Liver (tissue), 9 donors: ENCODE data around the gene PPP1R14D. TPM values are rescaled to one million over a fixed set of nuclear protein-coding genes. Genes with fewer than 3 reads are reported as not detected.

ENCODE experiments used
- DNase-seq: peaks from one replicate; pipeline ENCODE4 v3.0.0-alpha.2; 2017; ENCODE audit warnings: low spot score
- H3K27ac ChIP-seq, 2 donors: one replicate each; pipeline ENCODE4 v1.7.0; 2013; ENCODE audit warnings: inconsistent platforms in 2 of 2, low read length in 2 of 2, control low read depth in 1 of 2, low read depth in 1 of 2, mild to moderate bottlenecking in 1 of 2
- H3K27me3 ChIP-seq, 4 donors: one replicate each; pipeline versions ENCODE4 v1.6.1 to v1.7.0; 2013; ENCODE audit warnings: low read length in 3 of 4, inconsistent platforms in 1 of 4, mild to moderate bottlenecking in 1 of 4, moderate library complexity in 1 of 4; ENCODE audit not compliant: control insufficient read depth in 4 of 4, insufficient read depth in 4 of 4
- H3K36me3 ChIP-seq, 4 donors: one replicate each; pipeline versions ENCODE4 v1.6.1 to v1.7.0; 2013; ENCODE audit warnings: low read length in 3 of 4, mild to moderate bottlenecking in 3 of 4, low read depth in 1 of 4, moderate library complexity in 1 of 4; ENCODE audit not compliant: control insufficient read depth in 4 of 4, insufficient read depth in 3 of 4
- H3K4me1 ChIP-seq, 4 donors: one replicate each; pipeline versions ENCODE4 v1.6.1 to v1.7.0; 2013; ENCODE audit warnings: low read length in 3 of 4, mild to moderate bottlenecking in 3 of 4, moderate library complexity in 1 of 4; ENCODE audit not compliant: control insufficient read depth in 4 of 4, insufficient read depth in 4 of 4
- H3K4me3 ChIP-seq, 3 donors: one replicate each; pipeline versions ENCODE4 v1.6.1 to v1.7.0; 2013; ENCODE audit warnings: low read length in 3 of 3, control low read depth in 1 of 3, low read depth in 1 of 3, mild to moderate bottlenecking in 1 of 3
- H3K9ac ChIP-seq, 2 donors: one replicate each; pipeline ENCODE4 v1.7.0; 2013; ENCODE audit warnings: low read length in 2 of 2, mild to moderate bottlenecking in 2 of 2, moderate library complexity in 2 of 2, control low read depth in 1 of 2, low read depth in 1 of 2
- H3K9me3 ChIP-seq, 4 donors: one replicate each; pipeline versions ENCODE4 v1.6.1 to v1.7.0; 2013; ENCODE audit warnings: low read length in 3 of 4; ENCODE audit not compliant: control insufficient read depth in 4 of 4
- FOXA2 ChIP-seq: IDR thresholded peaks from 2 replicates; pipeline ENCODE4 v1.6.1; 2016; ENCODE audit warnings: antibody characterized with exemption
- GABPA ChIP-seq, 2 donors: IDR thresholded peaks in 1 of 2; conservative IDR thresholded peaks in 1 of 2; 2 replicates each; pipeline ENCODE4 v1.6.1; 2016; ENCODE audit warnings: antibody characterized with exemption in 2 of 2, mild to moderate bottlenecking in 1 of 2, moderate library complexity in 1 of 2
- HNF4A ChIP-seq, 2 donors: conservative IDR thresholded peaks; 2 replicates each; pipeline ENCODE4 v1.6.1; 2016; ENCODE audit warnings: antibody characterized with exemption in 2 of 2, mild to moderate bottlenecking in 2 of 2
- HNF4G ChIP-seq: IDR thresholded peaks from 2 replicates; pipeline ENCODE4 v1.6.1; 2016; ENCODE audit warnings: antibody characterized with exemption
- JUND ChIP-seq, 2 donors: IDR thresholded peaks; 2 replicates each; pipeline ENCODE4 v1.6.1; 2016; ENCODE audit warnings: antibody characterized with exemption in 2 of 2
- RAD21 ChIP-seq, 2 donors: IDR thresholded peaks; 2 replicates each; pipeline ENCODE4 v1.6.1; 2016; ENCODE audit warnings: antibody characterized with exemption in 2 of 2, mild to moderate bottlenecking in 2 of 2
- RXRA ChIP-seq, 2 donors: IDR thresholded peaks; 2 replicates each; pipeline ENCODE4 v1.6.1; 2017 to 2018; ENCODE audit warnings: antibody characterized with exemption in 2 of 2, mild to moderate bottlenecking in 1 of 2
- SP1 ChIP-seq: IDR thresholded peaks from 2 replicates; pipeline ENCODE4 v1.6.1; 2018; ENCODE audit warnings: antibody characterized with exemption, mild to moderate bottlenecking
- TAF1 ChIP-seq: conservative IDR thresholded peaks from 2 replicates; pipeline ENCODE4 v1.6.1; 2016; ENCODE audit warnings: antibody characterized with exemption, mild to moderate bottlenecking
- YY1 ChIP-seq: IDR thresholded peaks from 2 replicates; pipeline ENCODE4 v1.6.1; 2016; ENCODE audit warnings: antibody characterized with exemption, mild to moderate bottlenecking
- WGBS: extraction: QIAGEN DNeasy Blood & Tissue Kit; methylation state at CpG from one replicate; pipeline ENCODE4 v1.1.7; 2013; 5-methylcytosine and 5-hydroxymethylcytosine counted together
- polyA plus RNA-seq, 2 donors: library from polyadenylated mRNA; stranded (reverse) in 1 of 2; unstranded in 1 of 2; fragments of 200-250 nt in 1 of 2; fragments of >200 nt in 1 of 2; fragmentation: Nextera tagmentation in 1 of 2; extraction: Ambion mirVana in 1 of 2; gene quantifications; one replicate each; pipeline versions ENCODE4 v1.2.1 to v1.2.3, GENCODE V29; 2013 to 2015
- total RNA-seq, 2 donors: library from RNA; depleted of rRNA; stranded (reverse); fragments of >200 nt; gene quantifications; one replicate each; pipeline ENCODE4 v1.2.3, GENCODE V29; 2014
- TF ChIP-seq, protein P1 (sequence below): IDR thresholded peaks from 2 replicates; pipeline ENCODE4 v1.6.1; 2016; ENCODE audit warnings: antibody characterized with exemption, mild to moderate bottlenecking
- TF ChIP-seq, protein P2 (sequence below): fragments of 150-350 bp; IDR thresholded peaks from 2 replicates; pipeline ENCODE4 v1.5.1; 2017; ENCODE audit warnings: improper control_type of control experiment, low read depth, low read length; ENCODE audit not compliant: missing input control
- TF ChIP-seq, protein P3 (sequence below): IDR thresholded peaks from 2 replicates; pipeline ENCODE4 v1.6.1; 2016; ENCODE audit warnings: antibody characterized with exemption
- TF ChIP-seq, protein P4 (sequence below): IDR thresholded peaks from 2 replicates; pipeline ENCODE4 v1.6.1; 2016; ENCODE audit warnings: antibody characterized with exemption
- donor health status: healthy.
- donor health status: healthy.
- donor health status: healthy.
- donor health status: healthy.
- donor health status: healthy.

The PPP1R14D gene
- total and polyA plus RNA-seq, 4 donors, result not detected

DNA sequence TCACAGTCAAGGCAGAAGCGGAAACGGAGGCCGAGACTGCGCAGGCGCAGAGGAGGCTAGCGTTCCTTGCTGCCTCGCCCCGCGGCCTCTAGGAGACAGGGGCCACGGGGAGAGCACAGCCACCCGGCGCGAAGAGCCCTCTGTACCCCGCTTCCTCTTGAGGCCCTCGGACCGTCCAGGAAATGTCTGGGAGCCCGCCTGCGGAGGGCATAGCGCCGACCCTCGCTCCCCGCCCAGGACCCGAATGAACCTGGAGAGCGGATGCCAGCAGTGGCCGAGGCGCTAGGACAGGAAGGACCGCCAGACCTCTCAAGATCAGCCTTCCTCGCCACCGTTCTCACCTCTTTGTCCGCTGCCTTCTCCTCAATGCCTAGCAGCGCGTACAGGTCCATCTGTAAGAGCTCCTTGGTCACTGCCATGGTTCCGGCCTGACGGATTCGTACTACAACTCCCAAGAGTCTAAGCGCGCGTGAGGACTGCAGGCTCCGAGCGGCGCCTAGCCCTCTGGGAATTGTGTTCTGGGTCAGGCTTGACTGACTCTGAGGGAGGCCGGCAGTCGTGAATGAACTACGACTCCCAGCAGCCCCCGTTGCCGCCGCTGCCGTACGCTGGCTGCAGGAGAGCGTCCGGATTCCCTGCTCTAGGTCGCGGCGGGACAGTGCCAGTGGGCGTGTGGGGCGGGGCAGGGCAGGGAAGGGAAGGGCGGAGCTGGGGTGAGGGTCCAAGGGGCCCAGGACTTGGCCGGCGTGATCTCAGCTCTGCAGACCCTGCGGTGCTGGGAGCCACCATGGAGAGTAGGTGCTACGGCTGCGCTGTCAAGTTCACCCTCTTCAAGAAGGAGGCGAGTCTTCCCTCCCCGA is 21.2 kb downstream of the PPP1R14D start, which contains the start of the genes DNAJC17 and ZFYVE19:
TSS of gene DNAJC17 (minus strand) at position 446 of the 860 bp plus-strand sequence. CDS start at position 419, 27 bp downstream.
TSS of gene ZFYVE19 (plus strand) at position 62 of the 860 bp plus-strand sequence. CDS start at position 563, 501 bp downstream.
- no peaks in the 10 kb centered on the region for H3K9me3 ChIP-seq
- peak within 1 kb of the TSS; percentile 76 to 100 (median 77) for H3K4me3 ChIP-seq
- peak within 1 kb of the TSS; percentile 51 to 95 for H3K9ac ChIP-seq
- H3K36me3 ChIP-seq, result peaks cover 3 to 12% (median 8%) of the 10 kb centered on the region in 4 donors
- WGBS, result under 1% methylated on average over 64 of the region's 64 CpGs
- TF ChIP-seq HNF4A (conservative IDR thresholded peaks at IDR 0.05), result peak; percentile 29 to 56
- TF ChIP-seq, protein P1, sequence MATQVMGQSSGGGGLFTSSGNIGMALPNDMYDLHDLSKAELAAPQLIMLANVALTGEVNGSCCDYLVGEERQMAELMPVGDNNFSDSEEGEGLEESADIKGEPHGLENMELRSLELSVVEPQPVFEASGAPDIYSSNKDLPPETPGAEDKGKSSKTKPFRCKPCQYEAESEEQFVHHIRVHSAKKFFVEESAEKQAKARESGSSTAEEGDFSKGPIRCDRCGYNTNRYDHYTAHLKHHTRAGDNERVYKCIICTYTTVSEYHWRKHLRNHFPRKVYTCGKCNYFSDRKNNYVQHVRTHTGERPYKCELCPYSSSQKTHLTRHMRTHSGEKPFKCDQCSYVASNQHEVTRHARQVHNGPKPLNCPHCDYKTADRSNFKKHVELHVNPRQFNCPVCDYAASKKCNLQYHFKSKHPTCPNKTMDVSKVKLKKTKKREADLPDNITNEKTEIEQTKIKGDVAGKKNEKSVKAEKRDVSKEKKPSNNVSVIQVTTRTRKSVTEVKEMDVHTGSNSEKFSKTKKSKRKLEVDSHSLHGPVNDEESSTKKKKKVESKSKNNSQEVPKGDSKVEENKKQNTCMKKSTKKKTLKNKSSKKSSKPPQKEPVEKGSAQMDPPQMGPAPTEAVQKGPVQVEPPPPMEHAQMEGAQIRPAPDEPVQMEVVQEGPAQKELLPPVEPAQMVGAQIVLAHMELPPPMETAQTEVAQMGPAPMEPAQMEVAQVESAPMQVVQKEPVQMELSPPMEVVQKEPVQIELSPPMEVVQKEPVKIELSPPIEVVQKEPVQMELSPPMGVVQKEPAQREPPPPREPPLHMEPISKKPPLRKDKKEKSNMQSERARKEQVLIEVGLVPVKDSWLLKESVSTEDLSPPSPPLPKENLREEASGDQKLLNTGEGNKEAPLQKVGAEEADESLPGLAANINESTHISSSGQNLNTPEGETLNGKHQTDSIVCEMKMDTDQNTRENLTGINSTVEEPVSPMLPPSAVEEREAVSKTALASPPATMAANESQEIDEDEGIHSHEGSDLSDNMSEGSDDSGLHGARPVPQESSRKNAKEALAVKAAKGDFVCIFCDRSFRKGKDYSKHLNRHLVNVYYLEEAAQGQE, result peak; percentile 67
- TF ChIP-seq RXRA (IDR thresholded peaks at IDR 0.05), result peak; percentile 59 to 67
- TF ChIP-seq FOXA2, result no peak
- TF ChIP-seq, protein P2, sequence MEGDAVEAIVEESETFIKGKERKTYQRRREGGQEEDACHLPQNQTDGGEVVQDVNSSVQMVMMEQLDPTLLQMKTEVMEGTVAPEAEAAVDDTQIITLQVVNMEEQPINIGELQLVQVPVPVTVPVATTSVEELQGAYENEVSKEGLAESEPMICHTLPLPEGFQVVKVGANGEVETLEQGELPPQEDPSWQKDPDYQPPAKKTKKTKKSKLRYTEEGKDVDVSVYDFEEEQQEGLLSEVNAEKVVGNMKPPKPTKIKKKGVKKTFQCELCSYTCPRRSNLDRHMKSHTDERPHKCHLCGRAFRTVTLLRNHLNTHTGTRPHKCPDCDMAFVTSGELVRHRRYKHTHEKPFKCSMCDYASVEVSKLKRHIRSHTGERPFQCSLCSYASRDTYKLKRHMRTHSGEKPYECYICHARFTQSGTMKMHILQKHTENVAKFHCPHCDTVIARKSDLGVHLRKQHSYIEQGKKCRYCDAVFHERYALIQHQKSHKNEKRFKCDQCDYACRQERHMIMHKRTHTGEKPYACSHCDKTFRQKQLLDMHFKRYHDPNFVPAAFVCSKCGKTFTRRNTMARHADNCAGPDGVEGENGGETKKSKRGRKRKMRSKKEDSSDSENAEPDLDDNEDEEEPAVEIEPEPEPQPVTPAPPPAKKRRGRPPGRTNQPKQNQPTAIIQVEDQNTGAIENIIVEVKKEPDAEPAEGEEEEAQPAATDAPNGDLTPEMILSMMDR, result peak; percentile 4
- no peak for TF ChIP-seq JUND (IDR thresholded peaks at IDR 0.05)
- TF ChIP-seq RAD21 (IDR thresholded peaks at IDR 0.05), result peak; percentile 8 to 34
- no peak for TF ChIP-seq HNF4G
- TF ChIP-seq SP1, result peak; percentile 82
- TF ChIP-seq, protein P3, sequence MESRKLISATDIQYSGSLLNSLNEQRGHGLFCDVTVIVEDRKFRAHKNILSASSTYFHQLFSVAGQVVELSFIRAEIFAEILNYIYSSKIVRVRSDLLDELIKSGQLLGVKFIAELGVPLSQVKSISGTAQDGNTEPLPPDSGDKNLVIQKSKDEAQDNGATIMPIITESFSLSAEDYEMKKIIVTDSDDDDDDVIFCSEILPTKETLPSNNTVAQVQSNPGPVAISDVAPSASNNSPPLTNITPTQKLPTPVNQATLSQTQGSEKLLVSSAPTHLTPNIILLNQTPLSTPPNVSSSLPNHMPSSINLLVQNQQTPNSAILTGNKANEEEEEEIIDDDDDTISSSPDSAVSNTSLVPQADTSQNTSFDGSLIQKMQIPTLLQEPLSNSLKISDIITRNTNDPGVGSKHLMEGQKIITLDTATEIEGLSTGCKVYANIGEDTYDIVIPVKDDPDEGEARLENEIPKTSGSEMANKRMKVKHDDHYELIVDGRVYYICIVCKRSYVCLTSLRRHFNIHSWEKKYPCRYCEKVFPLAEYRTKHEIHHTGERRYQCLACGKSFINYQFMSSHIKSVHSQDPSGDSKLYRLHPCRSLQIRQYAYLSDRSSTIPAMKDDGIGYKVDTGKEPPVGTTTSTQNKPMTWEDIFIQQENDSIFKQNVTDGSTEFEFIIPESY, result peak; percentile 85
- TF ChIP-seq GABPA (IDR thresholded peaks at IDR 0.05 in 1 of 2, conservative IDR thresholded peaks at IDR 0.05 in 1 of 2), result peak in 1 of 2 donors; percentile 63
- peak; percentile 49 for TF ChIP-seq TAF1
- TF ChIP-seq, protein P4, sequence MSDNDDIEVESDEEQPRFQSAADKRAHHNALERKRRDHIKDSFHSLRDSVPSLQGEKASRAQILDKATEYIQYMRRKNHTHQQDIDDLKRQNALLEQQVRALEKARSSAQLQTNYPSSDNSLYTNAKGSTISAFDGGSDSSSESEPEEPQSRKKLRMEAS, result no peak
- TF ChIP-seq YY1, result peak; percentile 94
- DNase-seq, result peak; percentile 91
- peaks cover 10 to 56% (median 46%) of the 10 kb centered on the region in 4 donors for H3K4me1 ChIP-seq
- H3K27ac ChIP-seq, result peak within 1 kb of the TSS; percentile 90 to 97
- no peaks in the 10 kb centered on the region for H3K27me3 ChIP-seq
